ENCODE data around the gene MDN1.

The MDN1 gene

DNA sequence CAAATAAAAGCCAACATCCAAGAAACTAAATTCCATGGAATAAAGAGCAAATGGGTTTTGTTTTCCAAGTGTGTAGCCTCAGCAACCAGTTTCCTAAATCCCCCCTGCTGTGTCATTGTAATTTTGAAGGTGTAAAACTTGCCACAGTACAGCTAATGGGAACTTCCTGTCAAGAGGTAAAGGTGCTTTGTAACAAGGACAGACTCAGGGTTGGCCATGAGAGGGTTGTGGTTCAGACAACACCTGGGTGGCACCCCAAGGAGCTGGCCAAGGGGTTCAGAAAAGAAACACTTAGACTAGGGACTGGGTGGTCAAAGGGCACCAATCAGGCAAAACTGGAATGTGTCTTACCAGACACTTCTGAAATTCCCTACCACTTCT is 128.7 kb downstream of the MDN1 start:
- DNase-seq: no peak

DNA sequence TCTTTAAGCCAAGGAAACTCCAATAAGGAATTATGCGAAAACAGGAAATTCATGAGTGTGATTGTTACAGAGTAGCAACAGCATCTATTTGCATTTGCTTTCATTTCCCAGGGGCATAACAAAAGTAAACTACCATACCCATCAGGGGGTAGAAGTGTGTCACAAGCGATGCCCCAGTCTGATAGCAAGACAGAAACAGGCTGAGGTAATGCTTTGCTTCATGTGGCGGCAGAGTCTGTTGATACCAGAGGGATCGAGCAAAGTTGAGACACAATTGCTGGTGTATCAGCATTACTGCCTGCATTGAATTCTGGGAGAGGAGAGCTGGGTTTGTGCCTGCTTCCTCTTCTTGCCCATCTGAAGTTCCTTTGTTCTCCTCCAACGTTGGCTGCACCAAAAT is 129.9 kb downstream of the MDN1 start:
- DNase-seq: no peak

DNA sequence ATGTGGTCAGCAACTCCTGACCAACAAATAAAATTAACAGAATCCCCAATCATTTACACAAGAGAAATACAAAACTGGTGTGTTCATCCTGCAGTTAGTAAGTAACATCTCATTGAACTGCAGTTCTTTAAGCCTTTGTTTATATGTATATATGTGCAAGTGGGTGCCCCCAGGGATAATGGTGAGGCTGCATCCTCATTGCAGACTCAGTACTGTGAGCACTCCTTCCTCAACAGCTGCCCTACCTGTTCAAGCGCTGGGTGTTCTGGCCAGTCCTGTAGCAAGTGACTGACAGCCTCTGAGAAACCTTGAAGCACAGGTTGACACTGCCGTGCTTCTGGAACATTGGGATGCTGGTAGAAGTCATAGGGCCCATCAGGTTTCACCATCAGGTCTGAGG is 131.3 kb downstream of the MDN1 start:
- DNase-seq: no peak

DNA sequence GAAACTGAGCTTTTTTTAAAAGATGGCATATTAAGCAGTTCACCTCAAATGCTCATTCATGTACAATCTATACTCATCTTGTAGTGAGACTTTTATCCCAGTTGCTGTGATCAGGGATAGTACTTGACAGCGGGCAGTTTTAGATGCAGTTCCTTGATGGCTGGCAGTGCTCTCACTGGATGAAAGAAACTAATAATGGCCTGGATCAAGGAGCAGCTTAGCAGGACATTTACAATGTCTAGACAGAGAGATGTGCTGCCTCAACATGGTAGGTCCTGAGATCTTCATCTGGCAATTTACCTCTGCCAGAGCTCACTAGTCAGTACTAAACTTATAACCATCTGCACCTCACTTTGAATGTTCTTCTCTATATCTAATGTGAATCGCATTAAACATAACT is 134.3 kb downstream of the MDN1 start:
- no peak for DNase-seq

DNA sequence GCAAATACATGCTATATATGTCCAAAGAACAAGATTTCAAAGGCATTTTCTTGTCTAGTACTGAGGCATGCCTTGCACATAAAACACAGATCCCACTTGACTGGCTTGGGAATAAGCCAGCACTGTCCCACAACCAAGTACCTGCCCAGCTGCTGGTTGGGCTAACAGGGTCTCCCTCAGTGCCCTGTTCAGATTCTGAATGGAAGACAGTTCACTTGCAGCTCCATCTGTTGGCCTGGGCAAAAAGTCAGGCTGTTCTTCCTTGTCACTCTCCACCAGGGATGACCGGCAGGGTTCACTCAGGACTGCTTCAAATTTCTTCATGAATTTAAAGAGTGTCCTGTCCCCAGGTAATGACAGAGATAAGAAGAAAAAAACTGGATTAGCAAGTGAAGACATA is 136.6 kb downstream of the MDN1 start:
- DNase-seq: no peak

DNA sequence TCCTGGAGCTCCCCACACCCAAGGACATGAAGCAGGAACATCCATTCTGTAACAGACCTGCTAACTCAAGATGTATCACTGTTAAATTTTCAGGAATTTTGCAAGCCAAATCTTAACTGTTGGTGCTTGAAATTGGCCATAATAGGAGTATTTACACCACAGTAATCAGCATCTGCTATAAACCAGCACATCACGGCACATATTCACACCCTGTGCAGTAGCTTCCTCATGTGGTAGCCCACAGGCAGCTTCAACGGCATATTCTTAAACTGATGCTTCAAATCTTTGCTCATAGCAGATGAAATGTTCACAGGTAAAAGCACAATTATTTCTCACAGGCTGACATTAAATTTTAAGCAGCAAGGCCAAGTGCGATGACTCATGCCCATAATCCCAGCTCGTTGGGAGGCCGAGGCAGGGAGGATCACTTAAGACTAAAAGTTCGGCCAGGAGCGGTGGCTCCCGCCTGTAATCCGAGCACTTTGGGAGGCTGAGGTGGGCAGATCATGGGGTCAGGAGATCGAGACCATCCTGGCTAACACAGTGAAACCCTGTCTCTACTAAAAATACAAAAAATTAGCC is 137.5 kb downstream of the MDN1 start:
- no peak for DNase-seq

DNA sequence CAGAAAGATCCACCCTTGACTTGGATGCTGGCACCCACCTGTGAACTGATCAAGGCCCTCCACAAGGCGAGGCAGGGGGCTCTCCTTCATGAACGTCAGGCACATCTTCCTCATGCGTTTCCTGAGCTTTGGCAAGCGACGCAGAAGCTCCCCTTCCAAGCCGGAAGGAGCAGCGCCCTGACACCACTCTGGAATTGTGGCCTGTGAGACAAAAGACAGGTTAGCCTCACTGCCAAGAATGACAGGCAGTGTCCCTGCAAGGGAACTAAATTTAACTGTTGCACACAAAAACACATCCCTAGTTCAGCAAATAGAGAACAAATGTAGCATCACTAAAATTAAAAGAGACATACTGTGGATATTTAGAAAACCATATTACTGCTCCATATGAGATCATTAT is 139.0 kb downstream of the MDN1 start:
- DNase-seq: no peak

DNA sequence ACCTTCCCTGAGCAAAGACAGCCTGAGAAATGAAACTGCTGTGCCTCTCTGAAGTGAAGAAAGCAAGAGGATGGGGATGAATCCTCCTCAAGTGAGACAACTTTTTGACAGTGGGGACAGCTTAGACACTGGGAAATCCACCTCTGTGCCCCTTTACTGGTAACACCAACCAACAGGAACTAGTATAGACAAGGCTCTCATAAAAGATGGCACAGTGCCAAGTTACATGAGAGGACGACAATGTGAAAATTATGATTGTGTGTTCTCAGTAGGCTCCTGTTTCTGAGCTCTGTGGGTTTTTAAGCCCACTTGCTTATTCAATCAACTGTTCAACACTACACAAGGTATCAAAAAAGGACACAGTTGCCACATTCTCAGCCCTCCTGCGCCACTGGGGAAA is 139.4 kb downstream of the MDN1 start:
- DNase-seq: no peak

DNA sequence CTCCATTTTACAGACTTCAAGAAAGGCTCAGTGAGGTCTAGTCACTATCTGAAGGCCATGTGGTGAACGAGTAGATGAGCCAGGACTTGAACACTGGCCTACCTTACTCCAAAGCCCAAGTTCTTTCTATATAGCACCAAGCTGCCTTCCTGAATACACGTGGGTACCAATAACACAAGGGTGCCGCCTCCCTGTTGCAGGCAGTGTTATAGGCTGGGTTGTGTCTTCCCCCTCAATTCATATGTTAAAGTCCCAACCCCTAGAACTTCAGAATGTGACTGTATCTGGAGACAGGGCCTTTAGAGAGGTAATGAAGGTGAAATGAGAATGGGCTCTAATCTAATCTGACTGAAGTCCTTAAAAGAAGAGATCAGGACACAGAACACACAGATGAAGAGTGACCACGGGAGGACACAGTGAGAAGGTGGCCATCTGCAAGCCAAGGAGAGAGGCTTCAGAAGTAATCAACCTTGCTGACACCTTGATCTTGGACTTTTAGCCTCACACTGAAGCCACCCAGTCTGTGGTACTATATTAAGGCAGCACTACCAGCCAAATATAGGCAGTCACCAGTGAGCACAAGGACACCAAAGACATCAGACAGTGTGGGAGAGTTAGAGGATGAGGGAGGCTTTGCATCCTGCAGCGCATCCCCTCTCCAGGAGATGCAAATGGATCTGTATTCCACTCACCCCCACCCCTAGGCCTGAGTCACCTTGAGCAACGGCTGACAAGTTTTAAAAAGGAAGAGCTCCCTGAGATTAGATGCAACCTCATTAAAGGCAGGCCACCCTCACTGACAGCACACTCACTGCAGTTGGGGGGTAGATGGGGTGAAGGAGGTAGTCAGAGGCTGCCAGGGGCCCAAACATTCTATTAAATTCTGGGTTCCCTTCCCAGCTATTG is 140.1 kb downstream of the MDN1 start:
- no peak for DNase-seq

DNA sequence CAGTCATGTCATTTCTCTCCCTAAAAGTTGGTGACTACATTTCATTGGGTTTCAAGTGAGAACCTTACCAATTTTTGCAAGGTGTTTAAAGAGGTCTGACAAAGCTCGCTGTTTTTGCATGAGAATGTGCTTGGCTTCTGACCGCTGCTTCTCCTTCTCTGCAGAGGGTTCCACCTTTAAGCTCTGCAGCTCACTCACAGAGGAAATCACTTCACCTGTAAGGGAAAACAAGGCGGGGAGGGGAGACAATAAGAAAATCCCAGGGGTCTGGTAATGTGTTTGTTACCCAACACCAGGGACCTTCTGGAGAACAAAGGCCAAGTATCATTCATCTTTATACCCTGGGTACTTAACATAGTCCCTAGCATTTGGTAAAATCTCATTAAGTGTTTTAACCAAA is 141.1 kb downstream of the MDN1 start:
- no peak for DNase-seq

DNA sequence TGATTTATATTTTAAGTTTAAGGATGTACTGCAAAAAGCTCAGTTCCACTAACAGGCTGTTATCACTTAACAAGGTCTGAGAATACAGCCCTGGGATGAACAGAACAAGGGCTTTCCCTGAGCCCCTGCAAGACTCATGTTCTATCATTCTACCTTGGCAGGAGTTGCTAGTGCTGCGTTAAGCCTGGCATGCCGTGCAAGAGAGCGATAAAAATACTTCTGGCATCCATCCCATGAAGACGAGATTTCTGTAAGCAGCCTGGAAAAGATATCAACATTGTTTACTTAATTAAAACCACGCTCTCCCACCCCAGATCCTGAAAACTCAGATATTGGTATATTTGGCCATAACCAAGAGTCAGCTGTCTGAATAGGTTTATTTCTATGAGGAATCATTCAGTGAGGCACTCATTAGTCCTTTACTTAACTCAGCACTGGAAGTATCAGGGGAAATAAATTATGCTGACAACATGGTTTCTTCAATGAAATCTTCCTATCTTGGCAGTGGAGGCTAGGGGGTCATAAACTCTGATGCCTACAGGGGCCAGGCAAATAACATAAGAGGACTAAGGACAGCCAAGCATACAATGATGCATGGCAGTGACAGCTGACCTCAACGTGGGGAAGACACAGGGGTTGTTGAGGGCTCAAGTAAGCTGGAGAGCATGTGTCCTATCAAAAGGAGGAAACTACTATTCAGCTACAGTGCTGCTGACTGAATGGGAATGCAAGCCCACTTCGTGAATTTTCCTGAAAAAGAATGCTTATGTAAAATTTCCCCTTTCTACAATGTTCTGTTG is 143.4 kb downstream of the MDN1 start:
- DNase-seq: no peak

DNA sequence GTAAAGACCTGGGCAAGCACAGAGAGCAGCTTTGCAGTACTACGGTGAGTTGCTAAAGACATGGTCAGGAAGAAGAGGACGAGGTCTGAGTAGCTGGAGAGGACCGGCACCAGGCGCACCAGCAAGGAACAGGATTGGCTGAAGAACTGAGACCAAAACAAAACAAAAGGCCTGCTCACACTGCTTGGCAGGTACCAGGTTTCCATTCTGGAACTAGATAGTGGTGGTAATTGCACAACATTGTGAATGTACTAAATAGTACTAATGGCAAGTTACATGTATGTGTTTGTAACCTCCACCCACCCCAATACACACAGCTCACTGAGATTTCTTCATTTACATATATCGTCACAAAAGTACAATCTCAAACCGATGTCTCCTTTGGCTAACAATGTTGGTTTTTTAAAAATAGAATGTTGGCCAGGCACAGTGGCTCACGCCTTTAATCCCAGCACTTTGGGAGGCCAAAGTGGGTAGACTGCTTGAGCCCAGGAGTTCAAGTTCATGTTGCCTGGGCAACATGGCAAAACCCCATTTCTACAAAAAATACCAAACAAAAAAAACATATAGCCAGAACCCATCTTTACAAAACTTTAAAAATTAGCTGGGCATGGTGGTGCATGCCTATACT is 148.5 kb downstream of the MDN1 start:
- no peak for DNase-seq

DNA sequence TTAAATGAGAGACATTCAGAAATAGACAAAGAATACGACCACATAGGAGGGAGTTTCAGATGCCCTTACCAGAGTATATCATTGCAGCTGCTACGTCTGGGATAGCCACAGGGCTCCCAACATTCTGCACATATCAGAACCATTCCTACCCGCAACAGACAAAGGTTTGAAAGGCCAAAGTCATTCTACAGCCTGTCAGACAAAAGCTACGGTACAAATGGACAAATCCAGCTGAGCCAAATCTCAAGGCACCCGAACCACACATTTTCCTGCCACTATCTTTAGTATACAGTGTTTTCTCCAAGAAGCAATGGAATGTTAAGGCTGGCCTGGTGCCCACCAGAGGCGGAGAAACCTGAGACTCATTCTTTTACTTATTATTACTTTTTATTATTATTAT is 150.6 kb downstream of the MDN1 start:
- DNase-seq: no peak

DNA sequence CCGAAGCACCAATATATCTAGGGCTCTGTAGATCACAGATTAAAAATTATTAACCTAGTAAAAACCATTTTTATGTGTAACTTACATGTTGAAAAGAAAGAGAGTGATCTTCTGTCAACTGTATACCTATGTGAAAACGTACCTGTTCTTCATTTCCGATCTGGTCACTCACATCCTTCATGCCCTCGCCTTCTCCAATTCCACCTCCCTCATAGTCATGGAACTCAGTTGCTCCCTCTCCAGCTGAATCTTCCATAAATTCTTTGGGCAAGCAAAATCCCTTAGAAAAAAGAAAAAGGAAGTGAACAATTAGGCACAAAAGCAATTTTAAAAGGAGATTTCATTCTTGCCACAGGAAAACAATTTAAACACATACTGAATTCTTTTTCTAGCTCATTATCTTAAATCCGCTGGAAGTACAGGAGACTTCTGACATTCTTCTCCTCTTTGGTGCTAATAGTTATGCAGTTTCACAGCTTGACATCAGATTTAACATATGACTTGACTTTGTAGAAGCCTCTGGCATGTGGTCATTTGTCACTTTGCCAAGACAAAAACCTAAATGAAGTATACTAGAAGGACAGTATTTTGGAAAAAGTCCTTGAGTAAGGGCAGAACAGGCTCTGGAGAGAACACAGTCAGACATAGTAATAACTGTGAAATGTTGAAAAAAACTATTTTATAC is 151.6 kb downstream of the MDN1 start:
- DNase-seq: no peak

DNA sequence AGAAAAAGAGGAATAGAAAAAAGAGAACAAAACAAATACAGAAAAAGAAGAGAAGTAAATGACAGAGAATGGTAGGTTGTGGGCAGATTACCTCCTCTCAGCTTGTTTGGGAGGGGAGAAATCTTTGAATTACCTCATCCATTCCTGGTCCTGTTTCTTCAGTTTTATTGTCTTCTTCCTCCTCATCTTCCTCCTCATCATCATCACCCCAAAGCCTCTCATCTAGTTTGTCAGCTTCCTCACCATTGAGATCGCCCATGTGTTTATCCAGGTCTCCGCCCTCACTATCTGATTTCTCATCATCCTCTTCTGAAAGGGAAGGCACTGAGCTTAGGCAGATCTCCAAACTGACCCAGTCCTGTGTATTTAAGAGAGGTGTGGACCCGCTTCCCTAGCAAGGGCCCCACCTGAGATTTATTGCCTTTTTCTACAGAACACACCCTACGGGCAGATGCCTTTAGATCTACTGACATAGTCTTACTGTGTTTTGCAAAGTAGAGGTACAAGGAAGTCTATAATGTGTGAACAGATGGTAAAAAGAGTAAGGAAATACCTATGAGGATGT is 156.9 kb downstream of the MDN1 start:
- no peak for DNase-seq

DNA sequence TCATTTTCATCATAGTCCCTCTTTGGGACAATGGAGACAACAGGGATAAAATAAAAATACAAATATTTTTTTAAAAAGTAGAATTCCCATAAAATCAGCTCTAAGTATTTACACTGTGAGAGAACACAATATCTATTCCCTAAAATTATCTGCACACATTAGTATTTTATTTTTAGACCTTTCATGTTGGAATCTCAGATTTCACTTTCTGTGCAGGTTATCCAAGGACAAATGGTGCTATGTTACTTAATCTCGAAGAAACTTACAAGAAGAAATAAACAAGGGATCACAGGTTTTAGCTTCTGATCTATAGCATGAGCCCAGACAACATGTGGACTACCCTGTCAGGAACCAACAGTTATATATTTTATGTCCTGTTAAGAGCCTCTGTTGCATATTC is 158.0 kb downstream of the MDN1 start:
- DNase-seq: no peak

DNA sequence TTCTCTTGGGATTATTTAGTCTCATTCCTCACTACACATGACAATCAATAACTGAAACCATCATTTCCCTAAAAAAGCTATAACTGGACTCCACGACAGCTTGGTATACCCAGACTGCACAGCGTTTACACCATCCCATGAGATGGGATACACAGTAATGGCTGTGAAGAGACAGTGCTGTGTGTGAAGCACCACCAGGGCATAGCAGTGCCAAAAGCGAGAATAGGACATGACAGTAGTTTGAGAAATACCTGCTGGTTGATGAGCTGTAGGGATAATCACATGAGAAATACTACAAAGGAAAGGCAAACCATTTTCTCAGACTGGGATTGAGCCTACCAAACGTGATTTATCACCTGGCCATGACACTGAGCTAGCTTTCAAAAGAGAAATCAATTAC is 158.6 kb downstream of the MDN1 start:
- no peak for DNase-seq

DNA sequence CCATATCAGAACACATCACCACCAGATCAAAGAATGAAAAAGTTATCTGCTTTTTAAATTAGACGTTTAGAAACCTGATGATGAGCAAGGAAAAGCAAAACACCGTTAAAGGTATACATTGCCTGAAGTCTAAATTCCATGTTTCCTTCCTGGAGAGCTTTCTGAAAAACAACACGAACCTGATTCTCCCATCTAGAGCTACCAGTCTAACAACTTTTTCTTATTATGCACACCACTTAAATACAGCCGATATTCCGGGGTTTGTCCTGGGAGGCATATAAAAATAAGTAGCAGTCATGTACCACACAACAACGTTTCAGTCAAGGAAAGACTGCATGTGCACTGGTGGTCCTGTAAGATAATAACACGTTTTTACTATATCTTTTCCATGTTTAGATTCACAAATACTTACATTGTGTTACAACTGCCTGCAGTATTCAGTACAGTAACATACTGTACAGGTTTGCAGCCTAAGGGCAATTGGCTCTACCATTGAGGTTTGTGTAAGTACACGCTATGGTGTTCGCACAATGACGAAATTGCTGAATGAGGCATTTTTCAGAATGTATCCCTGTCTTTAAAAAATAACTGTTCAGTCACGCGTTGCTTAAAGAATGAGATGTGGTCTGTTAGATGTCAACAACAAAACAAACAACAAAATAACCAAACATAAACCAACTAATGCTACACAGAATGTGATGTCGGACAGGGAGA is 162.0 kb downstream of the MDN1 start:
- DNase-seq: no peak

DNA sequence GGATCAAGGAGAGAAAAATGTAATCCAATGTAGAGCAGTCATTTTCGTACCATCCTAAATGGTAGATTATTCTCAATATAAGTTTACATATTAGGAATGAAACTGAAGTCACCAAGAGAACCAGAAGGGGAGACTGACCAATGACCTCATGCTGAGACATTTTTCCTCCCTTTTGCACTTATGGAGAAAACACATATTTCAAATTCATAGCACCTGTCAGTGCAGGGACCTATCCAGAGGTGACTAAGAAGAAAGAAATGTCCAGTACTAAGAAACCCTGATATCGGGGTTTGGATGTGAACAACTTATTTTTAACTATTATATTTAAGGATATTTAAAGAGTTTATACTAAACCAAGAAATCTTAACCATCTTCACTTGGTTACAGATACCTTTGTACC is 164.5 kb downstream of the MDN1 start:
- no peak for DNase-seq

DNA sequence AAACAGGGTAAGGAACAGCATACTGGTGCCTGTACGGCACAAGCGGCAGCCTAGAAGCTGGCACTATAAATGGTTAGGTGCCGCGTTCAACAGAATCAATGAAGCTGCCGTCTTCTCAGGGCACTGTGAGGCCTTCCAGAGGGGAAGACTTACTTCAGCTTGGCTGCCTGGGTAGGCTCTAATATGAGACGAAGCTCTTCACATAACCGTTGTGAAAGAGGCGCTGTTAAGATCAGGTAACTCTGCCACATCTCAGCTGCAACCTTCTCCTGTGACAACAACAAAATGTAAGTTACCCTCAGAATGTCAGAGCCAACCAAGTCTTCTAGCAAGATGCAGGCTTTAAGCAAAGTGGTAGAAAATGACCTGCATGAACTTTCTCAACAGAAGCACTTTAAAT is 169.0 kb downstream of the MDN1 start:
- no peak for DNase-seq

DNA sequence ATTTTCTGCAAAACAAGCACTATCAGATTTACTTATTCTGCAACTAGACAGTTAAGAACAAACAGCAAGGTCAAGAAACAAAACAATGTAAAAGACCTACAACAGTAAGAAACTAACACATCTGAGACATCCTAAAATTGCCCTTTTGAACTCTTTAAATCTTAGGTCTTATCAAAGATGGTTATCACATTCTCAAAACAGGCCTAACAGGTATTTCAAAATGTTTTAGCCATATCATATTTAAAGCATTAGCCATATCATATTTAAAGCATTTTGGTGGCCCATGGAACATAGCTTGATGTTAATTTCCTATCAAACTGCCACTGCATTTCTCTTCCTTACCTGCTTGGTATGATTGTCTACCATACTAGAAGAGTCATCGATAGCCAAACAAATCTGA is 169.9 kb downstream of the MDN1 start:
- DNase-seq: no peak

DNA sequence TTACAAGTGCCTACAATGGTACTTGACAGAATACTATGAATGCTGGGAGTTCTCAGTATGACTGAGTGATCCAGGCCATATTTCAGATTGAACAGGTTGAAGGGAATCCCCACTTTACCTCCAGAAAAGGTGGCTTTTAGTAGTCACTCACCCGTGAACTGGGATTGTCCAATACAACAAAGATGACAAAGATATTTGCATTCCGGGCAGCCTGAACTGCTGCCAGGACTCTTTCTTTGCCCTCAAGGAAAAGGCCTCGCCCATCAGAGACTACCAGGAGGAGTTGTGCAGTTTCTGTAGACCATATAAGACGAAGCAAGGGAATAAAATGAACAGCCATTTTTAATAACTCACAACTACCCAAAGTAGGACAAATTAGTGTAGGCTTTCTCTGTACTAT is 174.7 kb downstream of the MDN1 start:
- no peak for DNase-seq
